HG03460 (cell line): ENCODE data around the gene KCNH5.

Experiments
- ATAC-seq: cut with Tn5 transposase; IDR thresholded peaks from one replicate; pipeline ENCODE4 v1.9.1; 2021; ENCODE audit not compliant: unreplicated experiment

The KCNH5 gene

GRCh38 chr14:63009495-63009894 lies 35.8 kb downstream of the KCNH5 start:
- ATAC-seq, result no peak

- no peak for ATAC-seq
Measured at GRCh38 chr14:63006531-63006930, 38.7 kb downstream of the KCNH5 start.

GRCh38 chr14:62994096-62994495 lies 51.2 kb downstream of the KCNH5 start:
- ATAC-seq, result no peak

- ATAC-seq, result no peak
Measured at GRCh38 chr14:62988967-62989366, 56.3 kb downstream of the KCNH5 start.

GRCh38 chr14:62983821-62984220 lies 61.4 kb downstream of the KCNH5 start:
- ATAC-seq, result no peak

GRCh38 chr14:62980693-62981092 lies 64.6 kb downstream of the KCNH5 start:
- ATAC-seq, result no peak

GRCh38 chr14:62957562-62957961 lies 87.7 kb downstream of the KCNH5 start:
- no peak for ATAC-seq

- no peak for ATAC-seq
Measured at GRCh38 chr14:62956413-62956812, 88.8 kb downstream of the KCNH5 start.

GRCh38 chr14:62954165-62954564 lies 91.1 kb downstream of the KCNH5 start:
- ATAC-seq, result no peak

GRCh38 chr14:62952226-62952625 lies 93.0 kb downstream of the KCNH5 start:
- ATAC-seq, result no peak

- ATAC-seq, result no peak
Measured at GRCh38 chr14:62947301-62947700, 98.0 kb downstream of the KCNH5 start.

- ATAC-seq, result no peak
Measured at GRCh38 chr14:62946221-62946620, 99.0 kb downstream of the KCNH5 start.

- ATAC-seq, result no peak
Measured at GRCh38 chr14:62943202-62943601, 102.1 kb downstream of the KCNH5 start.

GRCh38 chr14:62939970-62940369 lies 105.3 kb downstream of the KCNH5 start:
- ATAC-seq, result no peak

- ATAC-seq, result no peak
Measured at GRCh38 chr14:62938778-62939177, 106.5 kb downstream of the KCNH5 start.

GRCh38 chr14:62934439-62934838 lies 110.8 kb downstream of the KCNH5 start:
- no peak for ATAC-seq

GRCh38 chr14:62921466-62921865 lies 123.8 kb downstream of the KCNH5 start:
- ATAC-seq, result no peak

- ATAC-seq, result no peak
Measured at GRCh38 chr14:62916551-62916950, 128.7 kb downstream of the KCNH5 start.

- ATAC-seq, result no peak
Measured at GRCh38 chr14:62914873-62915272, 130.4 kb downstream of the KCNH5 start.

GRCh38 chr14:62914025-62914424 lies 131.2 kb downstream of the KCNH5 start:
- no peak for ATAC-seq

GRCh38 chr14:62908506-62908905 lies 136.8 kb downstream of the KCNH5 start:
- ATAC-seq, result no peak

GRCh38 chr14:62905566-62905965 lies 139.7 kb downstream of the KCNH5 start:
- no peak for ATAC-seq

GRCh38 chr14:62897771-62898170 lies 147.5 kb downstream of the KCNH5 start:
- no peak for ATAC-seq

GRCh38 chr14:62896932-62897456 lies 148.3 kb downstream of the KCNH5 start:
- ATAC-seq, result no peak
